Measurements from ENCODE around the gene HOOK1.
"Not testable (repeated sequence)": the region's sequence is repeated elsewhere in the genome, so short reads cannot be mapped to it uniquely, and the experiment has no call there.

Gene HOOK1

GRCh38 chr1:59908084-59908483 is 93.3 kb downstream of the HOOK1 start:
- H3K4me1 ChIP-seq, result no peaks in the 10 kb centered on the region
- H3K27me3 ChIP-seq, result no peaks in the 10 kb centered on the region
- TF ChIP-seq Cebpa-rat (IDR thresholded peaks at IDR 0.05), result no peak
- H3K36me3 ChIP-seq, result no peaks in the 10 kb centered on the region
- H3K9me3 ChIP-seq, result no peaks in the 10 kb centered on the region
- no peak overlapping the region for H3K27ac ChIP-seq
- no peaks in the 10 kb centered on the region for H4K20me1 ChIP-seq
- H3K4me2 ChIP-seq, result no peak overlapping the region
- H3K9ac ChIP-seq, result no peak overlapping the region
- H3K4me3 ChIP-seq, result no peak overlapping the region

GRCh38 chr1:59908682-59909081 is 93.9 kb downstream of the HOOK1 start:
- no peak overlapping the region for H3K4me3 ChIP-seq
- H3K4me1 ChIP-seq, result no peaks in the 10 kb centered on the region
- no peaks in the 10 kb centered on the region for H3K27me3 ChIP-seq
- H3K9me3 ChIP-seq, result no peaks in the 10 kb centered on the region
- no peak overlapping the region for H3K27ac ChIP-seq
- no peak overlapping the region for H3K9ac ChIP-seq
- H3K36me3 ChIP-seq, result no peaks in the 10 kb centered on the region
- no peak for TF ChIP-seq Cebpa-rat (IDR thresholded peaks at IDR 0.05)
- H3K4me2 ChIP-seq, result no peak overlapping the region
- H4K20me1 ChIP-seq, result no peaks in the 10 kb centered on the region

- H3K9me3 ChIP-seq, H4K20me1 ChIP-seq, H3K9ac ChIP-seq, H3K27me3 ChIP-seq, H3K4me1 ChIP-seq, H3K4me3 ChIP-seq, H3K4me2 ChIP-seq, H3K36me3 ChIP-seq, H3K27ac ChIP-seq: not testable (repeated sequence)
These were observed 100.1 kb downstream of the HOOK1 start for GRCh38 chr1:59914791-59915286.

GRCh38 chr1:59915516-59915915 is 100.8 kb downstream of the HOOK1 start:
- H3K27ac ChIP-seq, result no peak overlapping the region
- H3K36me3 ChIP-seq, result no peaks in the 10 kb centered on the region
- TF ChIP-seq Cebpa-rat (IDR thresholded peaks at IDR 0.05), result no peak
- H3K9me3 ChIP-seq, result no peaks in the 10 kb centered on the region
- no peaks in the 10 kb centered on the region for H3K4me1 ChIP-seq
- no peak overlapping the region for H3K4me3 ChIP-seq
- no peaks in the 10 kb centered on the region for H4K20me1 ChIP-seq
- H3K9ac ChIP-seq, result no peak overlapping the region
- no peaks in the 10 kb centered on the region for H3K27me3 ChIP-seq
- no peak overlapping the region for H3K4me2 ChIP-seq

- Histone ChIP-seq H3K4me1 (no peaks in the 10 kb centered on the region), H3K4me3 (no peak overlapping the region), H3K27me3 (no peaks in the 10 kb centered on the region), H3K27ac (no peak overlapping the region), H4K20me1 (no peaks in the 10 kb centered on the region), H3K9me3 (no peaks in the 10 kb centered on the region), H3K9ac (no peak overlapping the region), H3K4me2 (no peak overlapping the region), H3K36me3 (no peaks in the 10 kb centered on the region)
- no peak for TF ChIP-seq Cebpa-rat (IDR thresholded peaks at IDR 0.05)
These were observed 102.5 kb downstream of the HOOK1 start for GRCh38 chr1:59917026-59917784.

- no peak overlapping the region for H3K4me2 ChIP-seq
- no peak overlapping the region for H3K9ac ChIP-seq
- H3K9me3 ChIP-seq, result no peaks in the 10 kb centered on the region
- no peak for TF ChIP-seq Cebpa-rat (IDR thresholded peaks at IDR 0.05)
- H3K36me3 ChIP-seq, result no peaks in the 10 kb centered on the region
- no peak overlapping the region for H3K27ac ChIP-seq
- H3K4me1 ChIP-seq, result no peaks in the 10 kb centered on the region
- H4K20me1 ChIP-seq, result no peaks in the 10 kb centered on the region
- H3K27me3 ChIP-seq, result no peaks in the 10 kb centered on the region
- H3K4me3 ChIP-seq, result no peak overlapping the region
These were observed 103.0 kb downstream of the HOOK1 start for GRCh38 chr1:59917785-59918180.

- H3K4me2 ChIP-seq, result no peak overlapping the region
- H3K27me3 ChIP-seq, result no peaks in the 10 kb centered on the region
- no peaks in the 10 kb centered on the region for H4K20me1 ChIP-seq
- H3K4me3 ChIP-seq, result no peak overlapping the region
- H3K36me3 ChIP-seq, result no peaks in the 10 kb centered on the region
- H3K9me3 ChIP-seq, result no peaks in the 10 kb centered on the region
- no peak overlapping the region for H3K9ac ChIP-seq
- no peak for TF ChIP-seq Cebpa-rat (IDR thresholded peaks at IDR 0.05)
- no peak overlapping the region for H3K27ac ChIP-seq
- no peaks in the 10 kb centered on the region for H3K4me1 ChIP-seq
These were observed 105.0 kb downstream of the HOOK1 start for GRCh38 chr1:59919746-59920145.

GRCh38 chr1:59921258-59921899 is 106.6 kb downstream of the HOOK1 start:
- H3K4me2 ChIP-seq, H3K27ac ChIP-seq: not testable (repeated sequence)

GRCh38 chr1:59924653-59925052 is 109.9 kb downstream of the HOOK1 start:
- no peaks in the 10 kb centered on the region for H3K36me3 ChIP-seq
- H3K9me3 ChIP-seq, result peaks cover 6% of the 10 kb centered on the region; the same call in 1 of the 2 replicates
- H3K27me3 ChIP-seq, result peaks cover 11% of the 10 kb centered on the region; the same call in 1 of the 2 replicates
- H3K4me1 ChIP-seq, result no peaks in the 10 kb centered on the region
- H3K9ac ChIP-seq, result no peak overlapping the region
- H3K4me2 ChIP-seq, result no peak overlapping the region
- H4K20me1 ChIP-seq, result no peaks in the 10 kb centered on the region
- H3K4me3 ChIP-seq, result no peak overlapping the region
- no peak overlapping the region for H3K27ac ChIP-seq
- TF ChIP-seq Cebpa-rat (IDR thresholded peaks at IDR 0.05), result no peak

More at GRCh38 chr1:59921258-59921899, 106.6 kb downstream of the HOOK1 start:
- not testable (repeated sequence) for H3K4me3 ChIP-seq, H4K20me1 ChIP-seq, H3K4me1 ChIP-seq, H3K27me3 ChIP-seq, H3K9ac ChIP-seq, H3K9me3 ChIP-seq, H3K36me3 ChIP-seq
